ENCODE results near the gene NUDT14. TPM values are rescaled to one million over a fixed set of nuclear protein-coding genes. Genes with fewer than 3 reads are reported as not detected.

The NUDT14 gene
- total and polyA plus RNA-seq, 2 experiments from 2014 or later, result 14.8 to 38.4 TPM

DNA sequence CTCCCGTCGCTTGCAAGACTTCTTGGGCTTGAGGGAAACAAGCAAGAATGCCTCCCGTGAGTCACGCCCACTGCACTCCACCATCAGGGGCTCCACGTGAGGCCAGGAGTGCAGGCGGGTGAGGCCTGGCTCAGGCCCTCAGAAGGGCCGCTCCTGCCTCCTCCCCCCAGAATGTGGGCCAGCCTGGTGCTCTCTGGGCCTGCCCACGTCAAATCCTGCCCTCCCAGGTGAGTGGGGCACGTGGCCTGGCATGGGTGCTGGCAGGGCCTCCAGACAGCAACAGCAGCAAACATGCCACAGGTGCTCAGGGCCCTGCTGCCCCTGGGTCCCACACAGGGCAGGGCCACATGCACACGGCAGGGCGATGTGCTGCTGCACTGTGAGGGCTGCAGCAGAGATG, 36.7 kb upstream of the NUDT14 start:
- TF ChIP-seq STAT1 (IDR thresholded peaks at IDR 0.05; ENCODE audit: unreplicated experiment) (no peak), ZNF331 (CRISPR knock-in tag; IDR thresholded peaks at IDR 0.05; ENCODE audit: low read depth) (no peak), NANOG (IDR thresholded peaks at IDR 0.05; ENCODE audit: borderline replicate concordance) (no peak), EZH2phosphoT487 (IDR thresholded peaks at IDR 0.05; ENCODE audit: unreplicated experiment) (no peak), EZH2 (IDR thresholded peaks at IDR 0.05; ENCODE audit: low read depth, unreplicated experiment) (no peak), CREB1 (CRISPR knock-in tag; IDR thresholded peaks at IDR 0.05; ENCODE audit: low read depth) (no peak), POLR2AphosphoS5 (IDR thresholded peaks at IDR 0.05; ENCODE audit: low read depth) (no peak), JUNB (IDR thresholded peaks at IDR 0.05; ENCODE audit: unreplicated experiment) (no peak)
- TF ChIP-seq, protein P1, sequence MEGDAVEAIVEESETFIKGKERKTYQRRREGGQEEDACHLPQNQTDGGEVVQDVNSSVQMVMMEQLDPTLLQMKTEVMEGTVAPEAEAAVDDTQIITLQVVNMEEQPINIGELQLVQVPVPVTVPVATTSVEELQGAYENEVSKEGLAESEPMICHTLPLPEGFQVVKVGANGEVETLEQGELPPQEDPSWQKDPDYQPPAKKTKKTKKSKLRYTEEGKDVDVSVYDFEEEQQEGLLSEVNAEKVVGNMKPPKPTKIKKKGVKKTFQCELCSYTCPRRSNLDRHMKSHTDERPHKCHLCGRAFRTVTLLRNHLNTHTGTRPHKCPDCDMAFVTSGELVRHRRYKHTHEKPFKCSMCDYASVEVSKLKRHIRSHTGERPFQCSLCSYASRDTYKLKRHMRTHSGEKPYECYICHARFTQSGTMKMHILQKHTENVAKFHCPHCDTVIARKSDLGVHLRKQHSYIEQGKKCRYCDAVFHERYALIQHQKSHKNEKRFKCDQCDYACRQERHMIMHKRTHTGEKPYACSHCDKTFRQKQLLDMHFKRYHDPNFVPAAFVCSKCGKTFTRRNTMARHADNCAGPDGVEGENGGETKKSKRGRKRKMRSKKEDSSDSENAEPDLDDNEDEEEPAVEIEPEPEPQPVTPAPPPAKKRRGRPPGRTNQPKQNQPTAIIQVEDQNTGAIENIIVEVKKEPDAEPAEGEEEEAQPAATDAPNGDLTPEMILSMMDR (conservative IDR thresholded peaks at IDR 0.05; ENCODE audit: low read depth in 2 of 2), result no peak
- TF ChIP-seq, protein P2, sequence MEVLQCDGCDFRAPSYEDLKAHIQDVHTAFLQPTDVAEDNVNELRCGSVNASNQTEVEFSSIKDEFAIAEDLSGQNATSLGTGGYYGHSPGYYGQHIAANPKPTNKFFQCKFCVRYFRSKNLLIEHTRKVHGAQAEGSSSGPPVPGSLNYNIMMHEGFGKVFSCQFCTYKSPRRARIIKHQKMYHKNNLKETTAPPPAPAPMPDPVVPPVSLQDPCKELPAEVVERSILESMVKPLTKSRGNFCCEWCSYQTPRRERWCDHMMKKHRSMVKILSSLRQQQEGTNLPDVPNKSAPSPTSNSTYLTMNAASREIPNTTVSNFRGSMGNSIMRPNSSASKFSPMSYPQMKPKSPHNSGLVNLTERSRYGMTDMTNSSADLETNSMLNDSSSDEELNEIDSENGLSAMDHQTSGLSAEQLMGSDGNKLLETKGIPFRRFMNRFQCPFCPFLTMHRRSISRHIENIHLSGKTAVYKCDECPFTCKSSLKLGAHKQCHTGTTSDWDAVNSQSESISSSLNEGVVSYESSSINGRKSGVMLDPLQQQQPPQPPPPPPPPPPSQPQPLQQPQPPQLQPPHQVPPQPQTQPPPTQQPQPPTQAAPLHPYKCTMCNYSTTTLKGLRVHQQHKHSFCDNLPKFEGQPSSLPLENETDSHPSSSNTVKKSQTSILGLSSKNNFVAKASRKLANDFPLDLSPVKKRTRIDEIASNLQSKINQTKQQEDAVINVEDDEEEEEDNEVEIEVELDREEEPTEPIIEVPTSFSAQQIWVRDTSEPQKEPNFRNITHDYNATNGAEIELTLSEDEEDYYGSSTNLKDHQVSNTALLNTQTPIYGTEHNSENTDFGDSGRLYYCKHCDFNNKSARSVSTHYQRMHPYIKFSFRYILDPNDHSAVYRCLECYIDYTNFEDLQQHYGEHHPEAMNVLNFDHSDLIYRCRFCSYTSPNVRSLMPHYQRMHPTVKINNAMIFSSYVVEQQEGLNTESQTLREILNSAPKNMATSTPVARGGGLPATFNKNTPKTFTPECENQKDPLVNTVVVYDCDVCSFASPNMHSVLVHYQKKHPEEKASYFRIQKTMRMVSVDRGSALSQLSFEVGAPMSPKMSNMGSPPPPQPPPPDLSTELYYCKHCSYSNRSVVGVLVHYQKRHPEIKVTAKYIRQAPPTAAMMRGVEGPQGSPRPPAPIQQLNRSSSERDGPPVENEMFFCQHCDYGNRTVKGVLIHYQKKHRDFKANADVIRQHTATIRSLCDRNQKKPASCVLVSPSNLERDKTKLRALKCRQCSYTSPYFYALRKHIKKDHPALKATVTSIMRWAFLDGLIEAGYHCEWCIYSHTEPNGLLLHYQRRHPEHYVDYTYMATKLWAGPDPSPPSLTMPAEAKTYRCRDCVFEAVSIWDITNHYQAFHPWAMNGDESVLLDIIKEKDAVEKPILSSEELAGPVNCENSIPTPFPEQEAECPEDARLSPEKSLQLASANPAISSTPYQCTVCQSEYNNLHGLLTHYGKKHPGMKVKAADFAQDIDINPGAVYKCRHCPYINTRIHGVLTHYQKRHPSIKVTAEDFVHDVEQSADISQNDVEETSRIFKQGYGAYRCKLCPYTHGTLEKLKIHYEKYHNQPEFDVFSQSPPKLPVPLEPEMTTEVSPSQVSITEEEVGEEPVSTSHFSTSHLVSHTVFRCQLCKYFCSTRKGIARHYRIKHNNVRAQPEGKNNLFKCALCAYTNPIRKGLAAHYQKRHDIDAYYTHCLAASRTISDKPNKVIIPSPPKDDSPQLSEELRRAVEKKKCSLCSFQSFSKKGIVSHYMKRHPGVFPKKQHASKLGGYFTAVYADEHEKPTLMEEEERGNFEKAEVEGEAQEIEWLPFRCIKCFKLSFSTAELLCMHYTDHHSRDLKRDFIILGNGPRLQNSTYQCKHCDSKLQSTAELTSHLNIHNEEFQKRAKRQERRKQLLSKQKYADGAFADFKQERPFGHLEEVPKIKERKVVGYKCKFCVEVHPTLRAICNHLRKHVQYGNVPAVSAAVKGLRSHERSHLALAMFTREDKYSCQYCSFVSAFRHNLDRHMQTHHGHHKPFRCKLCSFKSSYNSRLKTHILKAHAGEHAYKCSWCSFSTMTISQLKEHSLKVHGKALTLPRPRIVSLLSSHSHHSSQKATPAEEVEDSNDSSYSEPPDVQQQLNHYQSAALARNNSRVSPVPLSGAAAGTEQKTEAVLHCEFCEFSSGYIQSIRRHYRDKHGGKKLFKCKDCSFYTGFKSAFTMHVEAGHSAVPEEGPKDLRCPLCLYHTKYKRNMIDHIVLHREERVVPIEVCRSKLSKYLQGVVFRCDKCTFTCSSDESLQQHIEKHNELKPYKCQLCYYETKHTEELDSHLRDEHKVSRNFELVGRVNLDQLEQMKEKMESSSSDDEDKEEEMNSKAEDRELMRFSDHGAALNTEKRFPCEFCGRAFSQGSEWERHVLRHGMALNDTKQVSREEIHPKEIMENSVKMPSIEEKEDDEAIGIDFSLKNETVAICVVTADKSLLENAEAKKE (CRISPR knock-in tag; IDR thresholded peaks at IDR 0.05), result no peak
- TF ChIP-seq, protein P3, sequence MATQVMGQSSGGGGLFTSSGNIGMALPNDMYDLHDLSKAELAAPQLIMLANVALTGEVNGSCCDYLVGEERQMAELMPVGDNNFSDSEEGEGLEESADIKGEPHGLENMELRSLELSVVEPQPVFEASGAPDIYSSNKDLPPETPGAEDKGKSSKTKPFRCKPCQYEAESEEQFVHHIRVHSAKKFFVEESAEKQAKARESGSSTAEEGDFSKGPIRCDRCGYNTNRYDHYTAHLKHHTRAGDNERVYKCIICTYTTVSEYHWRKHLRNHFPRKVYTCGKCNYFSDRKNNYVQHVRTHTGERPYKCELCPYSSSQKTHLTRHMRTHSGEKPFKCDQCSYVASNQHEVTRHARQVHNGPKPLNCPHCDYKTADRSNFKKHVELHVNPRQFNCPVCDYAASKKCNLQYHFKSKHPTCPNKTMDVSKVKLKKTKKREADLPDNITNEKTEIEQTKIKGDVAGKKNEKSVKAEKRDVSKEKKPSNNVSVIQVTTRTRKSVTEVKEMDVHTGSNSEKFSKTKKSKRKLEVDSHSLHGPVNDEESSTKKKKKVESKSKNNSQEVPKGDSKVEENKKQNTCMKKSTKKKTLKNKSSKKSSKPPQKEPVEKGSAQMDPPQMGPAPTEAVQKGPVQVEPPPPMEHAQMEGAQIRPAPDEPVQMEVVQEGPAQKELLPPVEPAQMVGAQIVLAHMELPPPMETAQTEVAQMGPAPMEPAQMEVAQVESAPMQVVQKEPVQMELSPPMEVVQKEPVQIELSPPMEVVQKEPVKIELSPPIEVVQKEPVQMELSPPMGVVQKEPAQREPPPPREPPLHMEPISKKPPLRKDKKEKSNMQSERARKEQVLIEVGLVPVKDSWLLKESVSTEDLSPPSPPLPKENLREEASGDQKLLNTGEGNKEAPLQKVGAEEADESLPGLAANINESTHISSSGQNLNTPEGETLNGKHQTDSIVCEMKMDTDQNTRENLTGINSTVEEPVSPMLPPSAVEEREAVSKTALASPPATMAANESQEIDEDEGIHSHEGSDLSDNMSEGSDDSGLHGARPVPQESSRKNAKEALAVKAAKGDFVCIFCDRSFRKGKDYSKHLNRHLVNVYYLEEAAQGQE (IDR thresholded peaks at IDR 0.05; ENCODE audit: unreplicated experiment), result no peak
- TF ChIP-seq, protein P4, sequence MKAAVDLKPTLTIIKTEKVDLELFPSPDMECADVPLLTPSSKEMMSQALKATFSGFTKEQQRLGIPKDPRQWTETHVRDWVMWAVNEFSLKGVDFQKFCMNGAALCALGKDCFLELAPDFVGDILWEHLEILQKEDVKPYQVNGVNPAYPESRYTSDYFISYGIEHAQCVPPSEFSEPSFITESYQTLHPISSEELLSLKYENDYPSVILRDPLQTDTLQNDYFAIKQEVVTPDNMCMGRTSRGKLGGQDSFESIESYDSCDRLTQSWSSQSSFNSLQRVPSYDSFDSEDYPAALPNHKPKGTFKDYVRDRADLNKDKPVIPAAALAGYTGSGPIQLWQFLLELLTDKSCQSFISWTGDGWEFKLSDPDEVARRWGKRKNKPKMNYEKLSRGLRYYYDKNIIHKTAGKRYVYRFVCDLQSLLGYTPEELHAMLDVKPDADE (IDR thresholded peaks at IDR 0.05), result no peak
- no peaks in the 10 kb centered on the region for H3K36me3 ChIP-seq (ENCODE audit: insufficient read depth)
- no peak overlapping the region for H3K4me3 ChIP-seq
- H3K27me3 ChIP-seq (ENCODE audit: insufficient read depth), result no peaks in the 10 kb centered on the region
- Mint-ChIP-seq H3K4me1 (no peaks in the 10 kb centered on the region), H3K27ac (no peak overlapping the region), H3K4me3 (no peak overlapping the region), H3K9me3 (no peaks in the 10 kb centered on the region; the same call in 2 of the 3 replicates), H3K36me3 (ENCODE audit: low read depth) (peaks cover 3% of the 10 kb centered on the region; the same call in 1 of the 3 replicates), H3K27me3 (ENCODE audit: insufficient read depth, low read depth, poor library complexity) (peaks cover 10% of the 10 kb centered on the region)
- ATAC-seq (no peak), DNase-seq (ENCODE audit: low spot score) (no peak)
- H3K27ac ChIP-seq (ENCODE audit: low read depth), result no peak overlapping the region
- no peaks in the 10 kb centered on the region for H3F3A ChIP-seq (replicated peaks; ENCODE audit: low read depth)
- no peak overlapping the region for H2AFZ ChIP-seq
- H3K4me2 ChIP-seq, result no peak overlapping the region
- H3K4me1 ChIP-seq (ENCODE audit: insufficient read depth), result no peaks in the 10 kb centered on the region
- no peaks in the 10 kb centered on the region for H3K9me2 ChIP-seq (ENCODE audit: insufficient read depth)
- H3K79me2 ChIP-seq (replicated peaks; ENCODE audit: insufficient read depth), result no peaks in the 10 kb centered on the region
- no peaks in the 10 kb centered on the region; the same call in 1 of the 2 replicates for H4K20me1 ChIP-seq (replicated peaks; ENCODE audit: insufficient read depth)
